HEK293 (cell line): ENCODE measurements around the gene GEMIN5.

ENCODE experiments used
- CTCF ChIA-PET: fragments of 350-600 bp; formaldehyde crosslinking; extraction: SDS; loops from one replicate; lab custom pipeline; 2021; ENCODE audit warnings: antibody characterized with exemption; lab: Yijun Ruan, JAX
- POLR2A ChIA-PET: fragments of 300-600 bp; formaldehyde crosslinking; extraction: SDS; loops from one replicate; lab custom pipeline; 2020; ENCODE audit warnings: antibody characterized with exemption, inconsistent platforms; lab: Yijun Ruan, JAX
- H3K27ac ChIP-seq: fragments of 200-500 bp; sonication (Bioruptor generic); 2 replicates; pipeline ENCODE4 v1.5.1; 2014; ENCODE audit warnings: low read depth, low read length, control low read depth, inconsistent platforms; ENCODE audit errors: extremely low read depth
- H3K36me3 ChIP-seq, 2 experiments: fragments of 200-500 bp in 1 of 2; sonication (Bioruptor generic) in 1 of 2; 1 replicate in 1 of 2; 2 replicates in 1 of 2; pipeline ENCODE4 v1.5.1; 2014 to 2017; ENCODE audit warnings: inconsistent platforms in 2 of 2, low read length in 2 of 2; ENCODE audit not compliant: control insufficient read depth in 2 of 2, insufficient read depth in 1 of 2
- H3K4me1 ChIP-seq: fragments of 200-500 bp; sonication (Bioruptor generic); 2 replicates; pipeline ENCODE4 v1.5.1; 2014; ENCODE audit warnings: mild to moderate bottlenecking, low read length, inconsistent platforms; ENCODE audit not compliant: control insufficient read depth, insufficient read depth
- H3K4me3 ChIP-seq: 2 replicates; pipeline ENCODE4 v1.5.1; 2011; ENCODE audit warnings: low read depth, mild to moderate bottlenecking, control low read depth, low read length, moderate library complexity
- H3K9me3 ChIP-seq: fragments of 200-500 bp; sonication (Bioruptor generic); 2 replicates; pipeline ENCODE4 v1.5.1; 2014; ENCODE audit warnings: low read depth, low read length, inconsistent platforms; ENCODE audit not compliant: control insufficient read depth, insufficient read depth
- AEBP2 ChIP-seq: fragments of 450-650 bp; formaldehyde crosslinking; IDR thresholded peaks from 2 replicates; pipeline ENCODE4 v1.5.1; 2016; ENCODE audit warnings: missing biosample characterization, missing genetic modification characterization, borderline replicate concordance
- FEZF1 ChIP-seq: fragments of 450-650 bp; formaldehyde crosslinking; IDR thresholded peaks from 2 replicates; pipeline ENCODE4 v1.5.1; 2016; ENCODE audit warnings: missing biosample characterization, missing genetic modification characterization
- HOXA7 ChIP-seq: sonication (generic); formaldehyde crosslinking; IDR thresholded peaks from 2 replicates; pipeline ENCODE4 v1.8.1; 2022; ENCODE audit warnings: missing genetic modification reagents, borderline replicate concordance
- HOXC10 ChIP-seq: sonication (generic); formaldehyde crosslinking; IDR thresholded peaks from 2 replicates; pipeline ENCODE4 v1.8.1; 2023; ENCODE audit warnings: mild to moderate bottlenecking, missing genetic modification reagents
- OVOL3 ChIP-seq: fragments of 450-650 bp; formaldehyde crosslinking; IDR thresholded peaks from 2 replicates; pipeline ENCODE4 v1.5.1; 2016; ENCODE audit warnings: missing biosample characterization, missing genetic modification characterization
- PRDM1 ChIP-seq: fragments of 450-650 bp; formaldehyde crosslinking; IDR thresholded peaks from 2 replicates; pipeline ENCODE4; 2016; ENCODE audit warnings: missing biosample characterization, missing genetic modification characterization
- ZBTB1 ChIP-seq: fragments of 450-650 bp; formaldehyde crosslinking; IDR thresholded peaks from 2 replicates; pipeline ENCODE4 v1.5.1; 2016; ENCODE audit warnings: missing biosample characterization, missing genetic modification characterization
- ZBTB21 ChIP-seq: fragments of 450-650 bp; formaldehyde crosslinking; IDR thresholded peaks from 2 replicates; pipeline ENCODE4 v1.5.1; 2017; ENCODE audit warnings: missing biosample characterization, missing genetic modification characterization
- ZFHX2 ChIP-seq: fragments of 450-650 bp; formaldehyde crosslinking; conservative IDR thresholded peaks from 2 replicates; pipeline ENCODE4 v1.5.1; 2016; ENCODE audit warnings: missing biosample characterization, missing genetic modification characterization
- ZFP41 ChIP-seq: fragments of 450-650 bp; formaldehyde crosslinking; IDR thresholded peaks from 2 replicates; pipeline ENCODE4 v1.5.1; 2016; ENCODE audit warnings: missing biosample characterization, missing genetic modification characterization, borderline replicate concordance
- ZNF10 ChIP-seq: fragments of 450-650 bp; formaldehyde crosslinking; IDR thresholded peaks from 2 replicates; pipeline ENCODE4 v1.5.1; 2017; ENCODE audit warnings: missing biosample characterization, missing genetic modification characterization
- ZNF174 ChIP-seq: fragments of 450-650 bp; formaldehyde crosslinking; IDR thresholded peaks from 2 replicates; pipeline ENCODE4 v1.5.0; 2017; ENCODE audit warnings: missing biosample characterization, mild to moderate bottlenecking, missing genetic modification characterization
- ZNF2 ChIP-seq: fragments of 450-650 bp; formaldehyde crosslinking; IDR thresholded peaks from 2 replicates; pipeline ENCODE4 v1.5.1; 2016; ENCODE audit warnings: missing biosample characterization, missing genetic modification characterization
- ZNF23 ChIP-seq: fragments of 450-650 bp; formaldehyde crosslinking; IDR thresholded peaks from 2 replicates; pipeline ENCODE4 v1.5.1; 2016; ENCODE audit warnings: missing biosample characterization, missing genetic modification characterization, borderline replicate concordance
- ZNF24 ChIP-seq: fragments of 450-650 bp; formaldehyde crosslinking; IDR thresholded peaks from 2 replicates; pipeline ENCODE4 v1.5.1; 2016; ENCODE audit warnings: missing biosample characterization, missing genetic modification characterization
- ZNF248 ChIP-seq: fragments of 450-650 bp; formaldehyde crosslinking; IDR thresholded peaks from 2 replicates; pipeline ENCODE4 v1.5.1; 2017; ENCODE audit warnings: missing biosample characterization, missing genetic modification characterization
- ZNF302 ChIP-seq: fragments of 450-650 bp; formaldehyde crosslinking; IDR thresholded peaks from 2 replicates; pipeline ENCODE4 v1.5.1; 2016; ENCODE audit warnings: missing biosample characterization, missing genetic modification characterization, low read depth
- ZNF341 ChIP-seq: fragments of 450-650 bp; formaldehyde crosslinking; IDR thresholded peaks from 2 replicates; pipeline ENCODE4; 2016; ENCODE audit warnings: low read depth, missing biosample characterization, missing genetic modification characterization
- ZNF350 ChIP-seq: fragments of 450-650 bp; formaldehyde crosslinking; IDR thresholded peaks from 2 replicates; pipeline ENCODE4 v1.5.0; 2017; ENCODE audit warnings: missing biosample characterization, mild to moderate bottlenecking, missing genetic modification characterization
- ZNF394 ChIP-seq: fragments of 450-650 bp; formaldehyde crosslinking; IDR thresholded peaks from 2 replicates; pipeline ENCODE4 v1.5.1; 2016; ENCODE audit warnings: missing biosample characterization, missing genetic modification characterization, mild to moderate bottlenecking, moderate library complexity, borderline replicate concordance
- ZNF416 ChIP-seq: fragments of 450-650 bp; formaldehyde crosslinking; IDR thresholded peaks from 2 replicates; pipeline ENCODE4 v1.5.1; 2016; ENCODE audit warnings: missing biosample characterization, missing genetic modification characterization
- ZNF521 ChIP-seq: fragments of 450-650 bp; formaldehyde crosslinking; IDR thresholded peaks from 2 replicates; pipeline ENCODE4 v1.5.1; 2017; ENCODE audit warnings: missing biosample characterization, mild to moderate bottlenecking, missing genetic modification characterization
- ZNF571 ChIP-seq: fragments of 450-650 bp; formaldehyde crosslinking; IDR thresholded peaks from 2 replicates; pipeline ENCODE4 v1.5.0; 2017; ENCODE audit warnings: missing biosample characterization, missing genetic modification characterization
- ZNF600 ChIP-seq: fragments of 450-650 bp; formaldehyde crosslinking; IDR thresholded peaks from 2 replicates; pipeline ENCODE4 v1.5.1; 2016; ENCODE audit warnings: missing biosample characterization, missing genetic modification characterization
- ZNF747 ChIP-seq: fragments of 450-650 bp; formaldehyde crosslinking; IDR thresholded peaks from 2 replicates; pipeline ENCODE4 v1.5.1; 2016; ENCODE audit warnings: missing biosample characterization, missing genetic modification characterization
- ZNF76 ChIP-seq: fragments of 450-650 bp; formaldehyde crosslinking; IDR thresholded peaks from 2 replicates; pipeline ENCODE4; 2016; ENCODE audit warnings: low read depth, missing biosample characterization, missing genetic modification characterization, borderline replicate concordance
- ZNF791 ChIP-seq: fragments of 450-650 bp; formaldehyde crosslinking; IDR thresholded peaks from 2 replicates; pipeline ENCODE4 v1.5.1; 2016; ENCODE audit warnings: missing biosample characterization, missing genetic modification characterization
- ZNF843 ChIP-seq: fragments of 450-650 bp; formaldehyde crosslinking; IDR thresholded peaks from 2 replicates; pipeline ENCODE4 v1.5.1; 2016; ENCODE audit warnings: missing biosample characterization, missing genetic modification characterization
- ZXDB ChIP-seq: fragments of 450-650 bp; formaldehyde crosslinking; IDR thresholded peaks from 2 replicates; pipeline ENCODE4 v1.5.1; 2016; ENCODE audit warnings: missing biosample characterization, missing genetic modification characterization
- TF ChIP-seq, protein P1 (sequence below): fragments of 450-650 bp; formaldehyde crosslinking; IDR thresholded peaks from 2 replicates; pipeline ENCODE4 v1.5.1; 2016; ENCODE audit warnings: missing biosample characterization, missing genetic modification characterization

GEMIN5 gene

GRCh38 chr5:154972476-154973080 lies 34.6 kb upstream of the GEMIN5 start (continued):
- 0 out of 2 replicates have a peak, but pooled peaks have one; percentile 50 for TF ChIP-seq FEZF1
- TF ChIP-seq, protein P1, sequence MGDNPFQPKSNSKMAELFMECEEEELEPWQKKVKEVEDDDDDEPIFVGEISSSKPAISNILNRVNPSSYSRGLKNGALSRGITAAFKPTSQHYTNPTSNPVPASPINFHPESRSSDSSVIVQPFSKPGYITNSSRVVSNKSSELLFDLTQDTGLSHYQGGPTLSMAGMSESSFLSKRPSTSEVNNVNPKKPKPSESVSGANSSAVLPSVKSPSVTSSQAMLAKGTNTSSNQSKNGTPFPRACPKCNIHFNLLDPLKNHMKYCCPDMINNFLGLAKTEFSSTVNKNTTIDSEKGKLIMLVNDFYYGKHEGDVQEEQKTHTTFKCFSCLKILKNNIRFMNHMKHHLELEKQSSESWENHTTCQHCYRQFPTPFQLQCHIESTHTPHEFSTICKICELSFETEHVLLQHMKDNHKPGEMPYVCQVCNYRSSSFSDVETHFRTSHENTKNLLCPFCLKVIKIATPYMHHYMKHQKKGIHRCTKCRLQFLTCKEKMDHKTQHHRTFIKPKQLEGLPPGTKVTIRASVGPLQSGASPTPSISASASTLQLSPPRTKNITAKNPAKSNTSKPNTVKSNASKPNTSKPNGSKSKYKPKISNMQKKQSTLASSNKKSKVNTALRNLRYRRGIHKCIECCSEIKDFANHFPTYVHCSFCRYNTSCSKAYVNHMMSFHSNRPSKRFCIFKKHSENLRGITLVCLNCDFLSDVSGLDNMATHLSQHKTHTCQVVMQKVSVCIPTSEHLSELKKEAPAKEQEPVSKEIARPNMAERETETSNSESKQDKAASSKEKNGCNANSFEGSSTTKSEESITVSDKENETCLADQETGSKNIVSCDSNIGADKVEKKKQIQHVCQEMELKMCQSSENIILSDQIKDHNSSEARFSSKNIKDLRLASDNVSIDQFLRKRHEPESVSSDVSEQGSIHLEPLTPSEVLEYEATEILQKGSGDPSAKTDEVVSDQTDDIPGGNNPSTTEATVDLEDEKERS (tag by site-specific recombination), result no peak
- TF ChIP-seq ZNF571 (tag by site-specific recombination), result no peak
- no peak for TF ChIP-seq HOXA7 (CRISPR knock-in tag)
- no peak for TF ChIP-seq ZNF174
- no peak for TF ChIP-seq ZNF248 (tag by site-specific recombination)
- TF ChIP-seq ZBTB21 (tag by site-specific recombination), result no peak
- no peak for TF ChIP-seq OVOL3 (tag by site-specific recombination)
- no peak for TF ChIP-seq ZFP41 (tag by site-specific recombination)
- no peak for TF ChIP-seq ZNF350
- TF ChIP-seq ZNF791 (tag by site-specific recombination), result no peak
- no peak for TF ChIP-seq ZNF521
- no peak for TF ChIP-seq PRDM1 (tag by site-specific recombination)
- TF ChIP-seq ZNF10 (tag by site-specific recombination), result no peak
- TF ChIP-seq ZBTB1 (tag by site-specific recombination), result no peak
- TF ChIP-seq ZNF23, result no peak

GRCh38 chr5:154971501-154971900 lies 33.5 kb upstream of the GEMIN5 start:
- TF ChIP-seq ZXDB (tag by site-specific recombination), result no peak
- no peak for TF ChIP-seq ZNF341 (tag by site-specific recombination)
- TF ChIP-seq, all 188 proteins: peak for 0
- H3K36me3 ChIP-seq, result peaks cover 0 to 26% of the 10 kb centered on the region in 2 experiments; a peak in 1 of 3 replicates
- H3K9me3 ChIP-seq, result no peaks in the 10 kb centered on the region
- CTCF ChIA-PET, result interaction anchor here (0.6 to 3.5 kb wide), 6 partner anchors 12 to 329 kb away, joined by 3 to 25 read pairs (median 8); no protein-coding TSS in a partner anchor
- no peak overlapping the region for H3K27ac ChIP-seq
- POLR2A ChIA-PET, result no interaction called here
- no peak overlapping the region for H3K4me3 ChIP-seq
- no peaks in the 10 kb centered on the region for H3K4me1 ChIP-seq

- TF ChIP-seq ZNF394 (tag by site-specific recombination) (no peak), ZNF76 (tag by site-specific recombination) (no peak), ZFHX2 (no peak), ZNF843 (tag by site-specific recombination) (no peak), ZNF600 (tag by site-specific recombination) (no peak), AEBP2 (tag by site-specific recombination) (no peak), ZNF24 (tag by site-specific recombination) (no peak), ZNF747 (no peak), ZNF416 (tag by site-specific recombination) (no peak), HOXC10 (no peak), ZNF2 (tag by site-specific recombination) (no peak), ZNF302 (tag by site-specific recombination) (no peak)
- Histone ChIP-seq H3K36me3 (peaks cover 0 to 33% of the 10 kb centered on the region in 2 experiments; a peak in 1 of 3 replicates), H3K4me1 (no peaks in the 10 kb centered on the region), H3K27ac (no peak overlapping the region), H3K4me3 (no peak overlapping the region), H3K9me3 (no peaks in the 10 kb centered on the region)
- ChIA-PET CTCF (interaction anchor here (0.6 to 2.4 kb wide), 4 partner anchors 35 to 328 kb away, joined by 3 to 7 read pairs (median 5); no protein-coding TSS in a partner anchor), POLR2A (no interaction called here)
These were observed 32.7 kb upstream of the GEMIN5 start for GRCh38 chr5:154970759-154971158.
